ENCODE data around the gene AFF3. TPM values are rescaled to one million over a fixed set of nuclear protein-coding genes. Genes with fewer than 3 reads are reported as not detected.

Gene AFF3
- total and polyA plus RNA-seq, 2 donors (not counting 3 experiments of a cell fraction or from before 2014, with no cell fraction given), result 0.06 to 0.07 TPM

DNA sequence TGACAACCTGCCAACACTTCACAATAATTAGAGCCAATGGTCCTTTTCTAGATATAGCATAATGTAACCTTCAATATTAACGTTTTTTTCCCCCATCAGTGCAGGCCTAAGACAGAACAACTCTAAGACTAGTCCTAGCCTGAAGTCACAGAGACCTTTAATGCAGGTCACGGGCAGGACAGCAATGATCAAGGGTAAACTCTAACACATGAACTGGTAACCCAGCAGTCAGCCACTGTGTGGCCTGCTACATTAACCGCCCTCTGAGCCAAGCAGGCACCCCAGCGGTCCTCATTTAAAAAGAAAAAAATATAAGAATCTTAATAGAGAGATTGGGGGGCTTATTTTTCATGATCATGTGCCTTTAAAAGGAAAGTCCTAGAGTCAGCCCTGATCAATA is 290.6 kb downstream of the AFF3 start:
- no peaks in the 10 kb centered on the region for H3K36me3 ChIP-seq (ENCODE audit: control insufficient read depth in 2 of 2, extremely low read depth in 1 of 2, insufficient read depth in 2 of 2, low read length in 2 of 2)
- H3K9me1 ChIP-seq (replicated peaks; ENCODE audit: control insufficient read depth, extremely low read depth, insufficient read depth, low read length), result no peaks in the 10 kb centered on the region
- H3K9me3 ChIP-seq (replicated peaks; ENCODE audit: control insufficient read depth, insufficient read depth, low read length), result no peaks in the 10 kb centered on the region
- ChIA-PET POLR2A (no interaction called here), CTCF (no interaction called here)
- FAIRE-seq (no peak), DNase-seq (ENCODE audit: low read depth, low spot score) (no peak)
- no peaks in the 10 kb centered on the region for H4K20me1 ChIP-seq (replicated peaks; ENCODE audit: control insufficient read depth, extremely low read depth, insufficient read depth, low read length)
- H3K27me3 ChIP-seq (ENCODE audit: control insufficient read depth in 2 of 2, insufficient read depth in 2 of 2, low read length in 2 of 2), result peaks cover 0 to 1% of the 10 kb centered on the region in 2 experiments
- H3K27ac ChIP-seq (ENCODE audit: insufficient read depth, low read depth, low read length), result no peak overlapping the region
- dilution Hi-C loops (cut with MboI; ENCODE audit: extremely low pct_ligation_motif_present, low sequenced_read_pairs) (no loop called here), intact Hi-C loops (cut with micrococcal nuclease) (no loop called here)
- no peak overlapping the region for H2AFZ ChIP-seq (ENCODE audit: low read depth, low read length)
- no TSS peak for BruUV-seq (replicated peaks)
- H3K4me2 ChIP-seq (ENCODE audit: insufficient read depth, low read length), result no peak overlapping the region
- no peaks in the 10 kb centered on the region for H3K79me2 ChIP-seq (ENCODE audit: control insufficient read depth, insufficient read depth, low read length)
- TF ChIP-seq FOS (IDR thresholded peaks at IDR 0.05; ENCODE audit: borderline replicate concordance, insufficient read depth, low read length), result no peak
- no peak for TF ChIP-seq JUN (IDR thresholded peaks at IDR 0.05; ENCODE audit: borderline replicate concordance, insufficient read depth, insufficient read length, low read depth)
- TF ChIP-seq POLR2AphosphoS5 (IDR thresholded peaks at IDR 0.05; ENCODE audit: insufficient read depth, low read depth, low read length), result no peak
- TF ChIP-seq EZH2 (IDR thresholded peaks at IDR 0.05; ENCODE audit: borderline replicate concordance, low read depth, low read length, severe bottlenecking), result no peak
- TF ChIP-seq, protein P1, sequence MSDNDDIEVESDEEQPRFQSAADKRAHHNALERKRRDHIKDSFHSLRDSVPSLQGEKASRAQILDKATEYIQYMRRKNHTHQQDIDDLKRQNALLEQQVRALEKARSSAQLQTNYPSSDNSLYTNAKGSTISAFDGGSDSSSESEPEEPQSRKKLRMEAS (IDR thresholded peaks at IDR 0.05; ENCODE audit: insufficient read depth, insufficient read length), result no peak
- TF ChIP-seq POLR2A (IDR thresholded peaks at IDR 0.05; ENCODE audit: low read depth, low read length), result no peak
- no peak for TF ChIP-seq MYC (IDR thresholded peaks at IDR 0.05; ENCODE audit: low read depth, low read length)
- TF ChIP-seq, protein P2, sequence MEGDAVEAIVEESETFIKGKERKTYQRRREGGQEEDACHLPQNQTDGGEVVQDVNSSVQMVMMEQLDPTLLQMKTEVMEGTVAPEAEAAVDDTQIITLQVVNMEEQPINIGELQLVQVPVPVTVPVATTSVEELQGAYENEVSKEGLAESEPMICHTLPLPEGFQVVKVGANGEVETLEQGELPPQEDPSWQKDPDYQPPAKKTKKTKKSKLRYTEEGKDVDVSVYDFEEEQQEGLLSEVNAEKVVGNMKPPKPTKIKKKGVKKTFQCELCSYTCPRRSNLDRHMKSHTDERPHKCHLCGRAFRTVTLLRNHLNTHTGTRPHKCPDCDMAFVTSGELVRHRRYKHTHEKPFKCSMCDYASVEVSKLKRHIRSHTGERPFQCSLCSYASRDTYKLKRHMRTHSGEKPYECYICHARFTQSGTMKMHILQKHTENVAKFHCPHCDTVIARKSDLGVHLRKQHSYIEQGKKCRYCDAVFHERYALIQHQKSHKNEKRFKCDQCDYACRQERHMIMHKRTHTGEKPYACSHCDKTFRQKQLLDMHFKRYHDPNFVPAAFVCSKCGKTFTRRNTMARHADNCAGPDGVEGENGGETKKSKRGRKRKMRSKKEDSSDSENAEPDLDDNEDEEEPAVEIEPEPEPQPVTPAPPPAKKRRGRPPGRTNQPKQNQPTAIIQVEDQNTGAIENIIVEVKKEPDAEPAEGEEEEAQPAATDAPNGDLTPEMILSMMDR (IDR thresholded peaks at IDR 0.05; ENCODE audit: extremely low read depth in 1 of 2, insufficient read depth in 1 of 2, low read depth in 1 of 2, low read length in 2 of 2), result no peak
- TF ChIP-seq GATA2 (IDR thresholded peaks at IDR 0.05; ENCODE audit: insufficient read depth, insufficient read length, low read depth, low read length), result no peak
- H3K9ac ChIP-seq (replicated peaks; ENCODE audit: extremely low read depth, insufficient read depth, low read length), result no peak overlapping the region
- H3K4me1 ChIP-seq (ENCODE audit: control insufficient read depth, extremely low read depth, insufficient read depth, low read length), result no peaks in the 10 kb centered on the region
- H3K4me3 ChIP-seq (replicated peaks in 1 of 3; ENCODE audit: insufficient read depth in 1 of 3, low read depth in 1 of 3, low read length in 3 of 3), result no peak overlapping the region
